SK-N-SH treated with all-trans-retinoic acid at 6 μM for 48 hours (cell line): ENCODE results near the gene DHPS.

Experiments used
- ATAC-seq: fragments of 200-7000 bp; cut with Tn5 transposase; 3 replicates; pipeline ENCODE4 v1.9.1; 2020; ENCODE audit warnings: mild to moderate bottlenecking, moderate library complexity
- ARNTL ChIP-seq: fragments of 450-650 bp; formaldehyde crosslinking; IDR thresholded peaks from 2 replicates; pipeline ENCODE4 v1.5.0; 2020; ENCODE audit warnings: low read depth, mild to moderate bottlenecking, moderate library complexity, borderline replicate concordance
- BACH2 ChIP-seq: fragments of 250-450 bp; sonication (Bioruptor Pico); IDR thresholded peaks from 2 replicates; pipeline ENCODE4 v1.9.0; 2021; ENCODE audit warnings: mild to moderate bottlenecking, borderline replicate concordance
- ESRRG ChIP-seq: fragments of 250-450 bp; sonication (Bioruptor Pico); IDR thresholded peaks from 2 replicates; pipeline ENCODE4 v1.6.1; 2021; ENCODE audit warnings: mild to moderate bottlenecking
- GLIS3 ChIP-seq: fragments of 250-450 bp; sonication (Bioruptor Pico); IDR thresholded peaks from 2 replicates; pipeline ENCODE4 v1.5.0; 2020; ENCODE audit warnings: mild to moderate bottlenecking, moderate library complexity
- OSR1 ChIP-seq: fragments of 250-450 bp; sonication (Bioruptor Pico); IDR thresholded peaks from 2 replicates; pipeline ENCODE4 v1.8.0; 2022; ENCODE audit warnings: moderate library complexity, mild to moderate bottlenecking, inconsistent platforms
- RARB ChIP-seq: fragments of 250-450 bp; sonication (Bioruptor Pico); IDR thresholded peaks from 2 replicates; pipeline ENCODE4 v1.8.0; 2021; ENCODE audit warnings: mild to moderate bottlenecking, moderate library complexity
- SNAI2 ChIP-seq: fragments of 250-450 bp; sonication (Bioruptor Pico); IDR thresholded peaks from 2 replicates; pipeline ENCODE4 v1.5.0; 2020; ENCODE audit warnings: mild to moderate bottlenecking, moderate library complexity
- TCF4 ChIP-seq: fragments of 250-450 bp; sonication (Bioruptor Pico); IDR thresholded peaks from 2 replicates; pipeline ENCODE4 v1.8.0; 2021; ENCODE audit warnings: mild to moderate bottlenecking, moderate library complexity, borderline replicate concordance
- TOX ChIP-seq: fragments of 250-450 bp; sonication (Bioruptor Pico); IDR thresholded peaks from 2 replicates; pipeline ENCODE4 v1.8.0; 2021; ENCODE audit warnings: mild to moderate bottlenecking, moderate library complexity, borderline replicate concordance
- ZC3H10 ChIP-seq: fragments of 250-450 bp; sonication (Bioruptor Pico); IDR thresholded peaks from 2 replicates; pipeline ENCODE4 v1.5.1; 2021; ENCODE audit warnings: mild to moderate bottlenecking, moderate library complexity
- ZFP3 ChIP-seq: fragments of 250-450 bp; sonication (Bioruptor Pico); IDR thresholded peaks from 2 replicates; pipeline ENCODE4 v1.5.0; 2020; ENCODE audit warnings: mild to moderate bottlenecking, moderate library complexity
- ZFP30 ChIP-seq: fragments of 450-650 bp; formaldehyde crosslinking; IDR thresholded peaks from 2 replicates; pipeline ENCODE4 v1.5.0; 2022; ENCODE audit warnings: mild to moderate bottlenecking, moderate library complexity
- ZNF565 ChIP-seq: fragments of 450-650 bp; formaldehyde crosslinking; conservative IDR thresholded peaks from 2 replicates; pipeline ENCODE4 v1.5.0; 2020; ENCODE audit warnings: low read depth, mild to moderate bottlenecking, moderate library complexity
- ZNF70 ChIP-seq: fragments of 450-650 bp; formaldehyde crosslinking; IDR thresholded peaks from 2 replicates; pipeline ENCODE4 v1.5.0; 2020; ENCODE audit warnings: mild to moderate bottlenecking, moderate library complexity
- ZNF8 ChIP-seq: fragments of 450-650 bp; formaldehyde crosslinking; IDR thresholded peaks from 2 replicates; pipeline ENCODE4 v1.5.0; 2020; ENCODE audit warnings: mild to moderate bottlenecking, moderate library complexity
- TF ChIP-seq, protein P1 (sequence below): fragments of 250-450 bp; sonication (Bioruptor Pico); IDR thresholded peaks from 2 replicates; pipeline ENCODE4 v1.5.1; 2021; ENCODE audit warnings: mild to moderate bottlenecking, moderate library complexity
- TF ChIP-seq, protein P2 (sequence below): fragments of 250-450 bp; sonication (Bioruptor Pico); IDR thresholded peaks from 2 replicates; pipeline ENCODE4 v1.5.0; 2020; ENCODE audit warnings: mild to moderate bottlenecking, moderate library complexity
- TF ChIP-seq, protein P3 (sequence below): fragments of 250-450 bp; sonication (Bioruptor Pico); IDR thresholded peaks from 2 replicates; pipeline ENCODE4 v1.8.0; 2020; ENCODE audit warnings: mild to moderate bottlenecking, moderate library complexity, borderline replicate concordance
- TF ChIP-seq, protein P4 (sequence below): fragments of 250-450 bp; sonication (Bioruptor Pico); IDR thresholded peaks from 2 replicates; pipeline ENCODE4 v1.5.1; 2020; ENCODE audit warnings: low read depth, mild to moderate bottlenecking, moderate library complexity
- TF ChIP-seq, protein P5 (sequence below): fragments of 250-450 bp; sonication (Bioruptor Pico); IDR thresholded peaks from 2 replicates; pipeline ENCODE4 v1.8.0; 2021; ENCODE audit warnings: low read depth, mild to moderate bottlenecking, moderate library complexity, borderline replicate concordance

The DHPS gene

DNA sequence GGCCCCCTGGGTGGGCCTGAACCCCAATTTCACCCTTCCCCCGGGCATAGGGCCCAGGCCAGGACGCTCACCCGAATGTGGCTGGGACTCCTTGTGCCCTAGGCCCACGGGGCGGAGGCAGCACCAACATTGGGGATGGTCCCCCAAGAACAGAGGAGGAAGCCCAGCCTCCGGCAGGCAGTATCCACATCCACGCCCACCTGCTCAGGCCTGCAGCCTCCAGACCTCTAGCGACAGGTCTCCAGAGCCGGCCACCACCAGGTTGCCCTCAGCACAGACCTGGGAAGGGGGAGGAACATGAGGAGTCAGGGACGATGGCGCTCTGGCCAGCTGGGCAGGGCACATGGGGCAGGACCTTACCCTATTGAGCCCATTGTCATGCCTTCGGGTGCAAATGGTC, 7.3 kb upstream of the DHPS start (continued):
- TF ChIP-seq, protein P1, sequence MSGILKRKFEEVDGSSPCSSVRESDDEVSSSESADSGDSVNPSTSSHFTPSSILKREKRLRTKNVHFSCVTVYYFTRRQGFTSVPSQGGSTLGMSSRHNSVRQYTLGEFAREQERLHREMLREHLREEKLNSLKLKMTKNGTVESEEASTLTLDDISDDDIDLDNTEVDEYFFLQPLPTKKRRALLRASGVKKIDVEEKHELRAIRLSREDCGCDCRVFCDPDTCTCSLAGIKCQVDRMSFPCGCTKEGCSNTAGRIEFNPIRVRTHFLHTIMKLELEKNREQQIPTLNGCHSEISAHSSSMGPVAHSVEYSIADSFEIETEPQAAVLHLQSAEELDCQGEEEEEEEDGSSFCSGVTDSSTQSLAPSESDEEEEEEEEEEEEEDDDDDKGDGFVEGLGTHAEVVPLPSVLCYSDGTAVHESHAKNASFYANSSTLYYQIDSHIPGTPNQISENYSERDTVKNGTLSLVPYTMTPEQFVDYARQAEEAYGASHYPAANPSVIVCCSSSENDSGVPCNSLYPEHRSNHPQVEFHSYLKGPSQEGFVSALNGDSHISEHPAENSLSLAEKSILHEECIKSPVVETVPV (CRISPR knock-in tag), result no peak
- TF ChIP-seq SNAI2 (CRISPR knock-in tag) (no peak), BACH2 (CRISPR knock-in tag) (no peak), ESRRG (CRISPR knock-in tag) (no peak), GLIS3 (CRISPR knock-in tag) (no peak), TOX (no peak), ZNF8 (CRISPR knock-in tag) (no peak)
- TF ChIP-seq, all 23 proteins: peak for 0

DNA sequence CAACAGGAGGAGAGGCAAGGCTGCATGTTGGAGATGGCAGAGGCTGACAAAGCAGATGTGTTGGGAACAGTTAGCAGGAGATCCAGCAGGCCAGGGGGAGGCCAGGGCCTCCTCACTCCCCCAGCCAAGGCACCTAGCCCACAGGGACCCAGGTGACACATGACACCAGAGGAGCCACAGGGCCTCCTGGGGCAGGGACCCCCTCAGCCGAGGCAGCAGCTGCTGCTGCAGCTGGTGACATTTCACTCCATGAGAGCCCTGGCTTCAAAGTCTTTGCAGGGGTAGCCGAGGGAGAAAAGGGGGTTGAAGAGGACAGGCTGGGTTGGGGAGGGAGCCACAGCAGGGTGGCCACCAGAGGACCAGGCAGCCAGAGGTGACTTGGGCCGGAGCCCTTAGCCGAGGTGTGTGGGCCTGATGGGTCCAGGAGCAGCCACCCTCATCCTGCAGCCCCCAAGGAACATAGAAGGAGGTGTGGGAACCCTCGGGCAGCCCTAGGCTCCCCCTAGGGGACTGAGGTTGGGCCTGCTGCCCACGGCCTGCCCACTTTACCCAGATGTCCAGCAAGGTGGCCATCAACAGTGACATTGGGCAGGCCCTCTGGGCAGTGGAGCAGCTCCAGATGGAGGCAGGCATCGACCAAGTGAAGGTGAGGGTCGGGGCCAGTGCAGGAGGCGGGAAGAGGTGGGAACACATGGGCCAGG, 6.0 kb upstream of the DHPS start, which contains the start of gene GNG14:
TSS of gene GNG14 (plus strand) at position 503 of the 701 bp plus-strand sequence. CDS start at position 554, 51 bp downstream.
- no peak for ATAC-seq
- TF ChIP-seq GLIS3 (CRISPR knock-in tag) (no peak), ZNF70 (no peak)

DNA sequence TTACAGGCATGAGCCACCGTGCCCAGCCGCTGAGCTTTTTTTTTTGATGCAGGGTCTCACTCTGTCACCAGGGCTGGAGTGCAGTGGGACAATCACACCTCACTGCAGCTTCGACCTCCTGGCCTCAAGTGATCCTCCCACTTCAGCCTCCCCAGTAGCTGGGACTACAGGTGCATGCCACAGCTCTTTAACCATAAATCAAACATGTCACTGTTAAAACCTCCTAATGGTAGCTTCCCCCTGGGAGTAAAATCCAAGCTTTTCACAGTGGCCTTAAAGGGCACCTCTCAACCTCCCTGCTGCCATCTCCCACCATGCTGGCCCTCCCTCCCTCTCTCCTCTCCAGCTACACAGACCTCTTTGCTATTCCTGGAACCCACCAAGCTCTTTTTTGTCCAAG, 4.2 kb upstream of the DHPS start:
- ATAC-seq, result no peak
- TF ChIP-seq ZNF565 (CRISPR knock-in tag) (no peak), ESRRG (CRISPR knock-in tag) (no peak), BACH2 (CRISPR knock-in tag) (no peak), TOX (no peak), TCF4 (no peak), ZC3H10 (CRISPR knock-in tag) (no peak), ZNF8 (CRISPR knock-in tag) (no peak), OSR1 (no peak), ARNTL (CRISPR knock-in tag) (no peak), RARB (no peak), ZNF70 (no peak), ZFP30 (CRISPR knock-in tag) (no peak)
- TF ChIP-seq, protein P2, sequence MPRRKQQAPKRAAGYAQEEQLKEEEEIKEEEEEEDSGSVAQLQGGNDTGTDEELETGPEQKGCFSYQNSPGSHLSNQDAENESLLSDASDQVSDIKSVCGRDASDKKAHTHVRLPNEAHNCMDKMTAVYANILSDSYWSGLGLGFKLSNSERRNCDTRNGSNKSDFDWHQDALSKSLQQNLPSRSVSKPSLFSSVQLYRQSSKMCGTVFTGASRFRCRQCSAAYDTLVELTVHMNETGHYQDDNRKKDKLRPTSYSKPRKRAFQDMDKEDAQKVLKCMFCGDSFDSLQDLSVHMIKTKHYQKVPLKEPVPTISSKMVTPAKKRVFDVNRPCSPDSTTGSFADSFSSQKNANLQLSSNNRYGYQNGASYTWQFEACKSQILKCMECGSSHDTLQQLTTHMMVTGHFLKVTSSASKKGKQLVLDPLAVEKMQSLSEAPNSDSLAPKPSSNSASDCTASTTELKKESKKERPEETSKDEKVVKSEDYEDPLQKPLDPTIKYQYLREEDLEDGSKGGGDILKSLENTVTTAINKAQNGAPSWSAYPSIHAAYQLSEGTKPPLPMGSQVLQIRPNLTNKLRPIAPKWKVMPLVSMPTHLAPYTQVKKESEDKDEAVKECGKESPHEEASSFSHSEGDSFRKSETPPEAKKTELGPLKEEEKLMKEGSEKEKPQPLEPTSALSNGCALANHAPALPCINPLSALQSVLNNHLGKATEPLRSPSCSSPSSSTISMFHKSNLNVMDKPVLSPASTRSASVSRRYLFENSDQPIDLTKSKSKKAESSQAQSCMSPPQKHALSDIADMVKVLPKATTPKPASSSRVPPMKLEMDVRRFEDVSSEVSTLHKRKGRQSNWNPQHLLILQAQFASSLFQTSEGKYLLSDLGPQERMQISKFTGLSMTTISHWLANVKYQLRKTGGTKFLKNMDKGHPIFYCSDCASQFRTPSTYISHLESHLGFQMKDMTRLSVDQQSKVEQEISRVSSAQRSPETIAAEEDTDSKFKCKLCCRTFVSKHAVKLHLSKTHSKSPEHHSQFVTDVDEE (CRISPR knock-in tag), result no peak
- TF ChIP-seq, protein P3, sequence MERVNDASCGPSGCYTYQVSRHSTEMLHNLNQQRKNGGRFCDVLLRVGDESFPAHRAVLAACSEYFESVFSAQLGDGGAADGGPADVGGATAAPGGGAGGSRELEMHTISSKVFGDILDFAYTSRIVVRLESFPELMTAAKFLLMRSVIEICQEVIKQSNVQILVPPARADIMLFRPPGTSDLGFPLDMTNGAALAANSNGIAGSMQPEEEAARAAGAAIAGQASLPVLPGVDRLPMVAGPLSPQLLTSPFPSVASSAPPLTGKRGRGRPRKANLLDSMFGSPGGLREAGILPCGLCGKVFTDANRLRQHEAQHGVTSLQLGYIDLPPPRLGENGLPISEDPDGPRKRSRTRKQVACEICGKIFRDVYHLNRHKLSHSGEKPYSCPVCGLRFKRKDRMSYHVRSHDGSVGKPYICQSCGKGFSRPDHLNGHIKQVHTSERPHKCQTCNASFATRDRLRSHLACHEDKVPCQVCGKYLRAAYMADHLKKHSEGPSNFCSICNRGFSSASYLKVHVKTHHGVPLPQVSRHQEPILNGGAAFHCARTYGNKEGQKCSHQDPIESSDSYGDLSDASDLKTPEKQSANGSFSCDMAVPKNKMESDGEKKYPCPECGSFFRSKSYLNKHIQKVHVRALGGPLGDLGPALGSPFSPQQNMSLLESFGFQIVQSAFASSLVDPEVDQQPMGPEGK (CRISPR knock-in tag), result no peak
- TF ChIP-seq, protein P1 (CRISPR knock-in tag), result no peak

DNA sequence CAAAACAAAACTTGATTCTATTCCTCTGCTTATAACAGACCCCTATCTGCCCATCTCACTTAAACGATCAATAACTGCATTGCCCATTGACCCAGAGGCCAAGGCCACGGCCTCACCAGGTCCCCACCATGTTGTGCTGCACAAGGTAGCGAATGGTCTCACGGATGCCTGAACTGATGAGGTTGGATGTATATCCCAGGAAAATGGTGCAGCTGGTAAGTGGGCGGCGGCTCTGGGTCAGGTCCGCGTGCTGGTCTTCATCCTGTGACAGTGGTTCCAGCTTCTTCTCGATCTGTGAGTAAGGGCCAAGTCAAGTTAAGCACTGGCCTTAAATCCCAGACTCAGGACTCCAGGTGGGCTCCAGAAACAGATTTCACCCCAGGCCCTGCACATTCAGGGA, 1.6 kb downstream of the DHPS start:
- ATAC-seq, result no peak
- TF ChIP-seq ZFP30 (CRISPR knock-in tag) (no peak), SNAI2 (CRISPR knock-in tag) (no peak), ZFP3 (CRISPR knock-in tag) (no peak), ARNTL (CRISPR knock-in tag) (no peak), BACH2 (CRISPR knock-in tag) (no peak), ESRRG (CRISPR knock-in tag) (no peak), TOX (no peak), ZNF70 (no peak), OSR1 (no peak)
- TF ChIP-seq, protein P4, sequence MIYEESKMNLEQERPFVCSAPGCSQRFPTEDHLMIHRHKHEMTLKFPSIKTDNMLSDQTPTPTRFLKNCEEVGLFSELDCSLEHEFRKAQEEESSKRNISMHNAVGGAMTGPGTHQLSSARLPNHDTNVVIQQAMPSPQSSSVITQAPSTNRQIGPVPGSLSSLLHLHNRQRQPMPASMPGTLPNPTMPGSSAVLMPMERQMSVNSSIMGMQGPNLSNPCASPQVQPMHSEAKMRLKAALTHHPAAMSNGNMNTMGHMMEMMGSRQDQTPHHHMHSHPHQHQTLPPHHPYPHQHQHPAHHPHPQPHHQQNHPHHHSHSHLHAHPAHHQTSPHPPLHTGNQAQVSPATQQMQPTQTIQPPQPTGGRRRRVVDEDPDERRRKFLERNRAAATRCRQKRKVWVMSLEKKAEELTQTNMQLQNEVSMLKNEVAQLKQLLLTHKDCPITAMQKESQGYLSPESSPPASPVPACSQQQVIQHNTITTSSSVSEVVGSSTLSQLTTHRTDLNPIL (CRISPR knock-in tag), result no peak
- TF ChIP-seq, protein P3 (CRISPR knock-in tag), result no peak
- TF ChIP-seq, protein P1 (CRISPR knock-in tag), result no peak
- TF ChIP-seq, protein P5, sequence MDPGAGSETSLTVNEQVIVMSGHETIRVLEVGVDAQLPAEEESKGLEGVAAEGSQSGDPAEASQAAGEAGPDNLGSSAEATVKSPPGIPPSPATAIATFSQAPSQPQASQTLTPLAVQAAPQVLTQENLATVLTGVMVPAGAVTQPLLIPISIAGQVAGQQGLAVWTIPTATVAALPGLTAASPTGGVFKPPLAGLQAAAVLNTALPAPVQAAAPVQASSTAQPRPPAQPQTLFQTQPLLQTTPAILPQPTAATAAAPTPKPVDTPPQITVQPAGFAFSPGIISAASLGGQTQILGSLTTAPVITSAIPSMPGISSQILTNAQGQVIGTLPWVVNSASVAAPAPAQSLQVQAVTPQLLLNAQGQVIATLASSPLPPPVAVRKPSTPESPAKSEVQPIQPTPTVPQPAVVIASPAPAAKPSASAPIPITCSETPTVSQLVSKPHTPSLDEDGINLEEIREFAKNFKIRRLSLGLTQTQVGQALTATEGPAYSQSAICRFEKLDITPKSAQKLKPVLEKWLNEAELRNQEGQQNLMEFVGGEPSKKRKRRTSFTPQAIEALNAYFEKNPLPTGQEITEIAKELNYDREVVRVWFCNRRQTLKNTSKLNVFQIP (CRISPR knock-in tag), result no peak
